NCI-H2081 treated with DMSO at 0.1 percent for 48 hours (cell line): ENCODE measurements around the gene ULK1.
"Not testable (repeated sequence)": the region's sequence is repeated elsewhere in the genome, so short reads cannot be mapped to it uniquely, and the experiment has no call there.

Experiments
- DNase-seq: peaks from one replicate; lab custom pipeline; 2025; lab: John Stamatoyannopoulos, UW

Gene ULK1

GRCh38 chr12:131862084-131862441 is 32.4 kb upstream of the ULK1 start:
- no peak for DNase-seq

DNA sequence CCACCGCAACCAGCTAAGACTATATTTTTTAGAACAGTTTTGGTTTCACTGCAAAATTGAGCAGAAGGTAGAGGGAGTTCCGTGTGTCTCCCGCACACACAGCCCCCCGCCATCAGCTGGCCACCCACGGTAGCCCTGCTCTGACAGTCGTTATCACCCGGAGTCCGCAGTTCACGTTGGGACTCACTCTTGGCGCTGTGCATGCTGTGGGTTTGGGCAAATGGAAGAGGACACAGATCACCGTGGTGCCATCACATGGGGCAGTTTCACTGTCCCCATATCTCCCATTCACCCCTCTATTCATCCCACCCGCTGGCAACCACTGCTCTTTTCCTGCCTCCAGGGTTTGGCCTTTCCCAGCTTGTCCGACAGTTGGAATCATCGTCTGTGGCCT is 31.8 kb upstream of the ULK1 start:
- no peak for DNase-seq

DNA sequence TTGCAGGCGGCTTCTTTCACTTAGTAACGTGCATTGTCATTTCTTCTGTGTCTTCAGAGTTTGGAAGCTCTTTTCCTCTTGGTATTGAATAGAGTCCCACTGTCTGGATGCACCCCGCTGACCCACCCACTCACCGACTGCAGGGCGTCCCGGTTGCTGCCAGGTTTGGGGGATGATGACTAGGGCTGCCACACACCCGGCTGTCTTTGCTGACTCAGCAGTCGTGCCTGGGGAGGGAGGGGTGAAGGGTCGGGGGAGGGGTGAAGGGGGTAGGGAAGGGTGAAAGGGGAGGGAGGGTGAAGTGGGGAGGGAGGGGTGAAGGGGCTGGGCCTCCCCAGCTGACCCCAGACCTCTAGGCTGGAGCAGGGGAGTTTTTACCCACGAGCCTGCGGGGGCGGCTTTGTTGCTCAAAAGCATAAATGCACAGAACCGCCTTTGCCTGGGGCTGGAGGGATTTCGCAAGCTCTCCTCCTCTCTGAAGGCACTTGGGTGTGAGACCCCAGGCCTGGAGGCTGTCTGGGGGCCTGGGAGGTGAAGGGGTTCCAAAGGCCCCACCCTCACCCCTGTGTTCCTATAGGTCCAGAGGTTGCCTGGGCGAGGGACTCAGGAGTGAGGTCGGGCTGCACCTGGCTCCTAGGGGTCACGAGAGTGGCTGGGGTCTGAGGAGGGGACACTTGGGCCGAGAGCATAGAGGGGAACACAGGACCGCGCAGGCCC is 31.3 kb upstream of the ULK1 start:
- no peak for DNase-seq

- no peak for DNase-seq
Measured at GRCh38 chr12:131863711-131864396, 30.6 kb upstream of the ULK1 start.

DNA sequence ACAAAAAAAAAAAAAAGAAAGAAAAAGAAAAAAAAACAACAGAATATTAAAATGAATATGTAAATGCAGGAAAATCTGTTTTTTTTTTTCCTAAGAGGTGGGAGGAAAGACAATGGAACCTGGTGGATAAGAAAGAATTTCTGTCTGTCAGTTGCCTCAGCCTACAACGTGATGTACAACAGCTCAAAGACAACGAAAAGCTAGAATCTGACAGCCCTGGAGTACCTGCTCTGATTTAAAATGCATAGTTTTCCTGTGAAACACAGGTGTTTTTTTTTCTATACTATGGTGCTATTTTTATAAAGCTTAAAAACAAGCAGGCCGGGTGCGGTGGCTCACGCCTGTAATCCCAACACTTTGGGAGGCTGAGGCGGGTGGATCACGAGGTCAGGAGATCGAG is 30.0 kb upstream of the ULK1 start:
- no peak for DNase-seq

DNA sequence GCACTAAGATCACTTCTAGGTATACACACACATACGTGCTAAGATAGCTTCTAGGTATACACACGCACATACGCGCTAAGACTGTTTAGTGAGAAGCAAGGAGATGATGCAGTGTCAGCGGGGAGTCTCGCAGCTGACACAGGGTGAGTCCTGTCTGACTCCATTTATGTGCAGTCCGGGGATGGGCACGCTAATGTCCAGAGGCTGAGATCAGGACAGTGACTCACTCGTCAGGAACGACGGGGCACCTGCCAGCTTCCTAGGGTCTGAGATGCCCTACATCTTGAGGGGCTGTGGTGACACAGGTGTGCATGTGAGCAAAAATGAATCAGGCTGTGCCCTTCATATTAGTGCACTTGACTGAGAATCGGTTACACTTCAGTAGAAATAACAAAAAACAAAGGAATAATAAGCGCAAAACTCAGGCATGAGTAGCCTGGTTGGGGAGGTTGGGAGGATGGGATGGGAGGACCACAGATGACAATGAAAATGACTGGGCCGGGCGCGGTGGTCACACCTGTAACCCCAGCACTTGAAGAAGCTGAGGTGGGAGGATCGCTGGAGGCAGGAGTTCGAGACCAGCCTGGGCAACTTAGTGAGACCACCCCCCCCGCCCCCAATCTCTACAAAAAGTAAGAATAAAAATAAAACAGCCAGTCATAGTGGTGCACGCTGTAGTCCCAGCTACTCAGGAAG is 29.1 kb upstream of the ULK1 start:
- no peak for DNase-seq

DNA sequence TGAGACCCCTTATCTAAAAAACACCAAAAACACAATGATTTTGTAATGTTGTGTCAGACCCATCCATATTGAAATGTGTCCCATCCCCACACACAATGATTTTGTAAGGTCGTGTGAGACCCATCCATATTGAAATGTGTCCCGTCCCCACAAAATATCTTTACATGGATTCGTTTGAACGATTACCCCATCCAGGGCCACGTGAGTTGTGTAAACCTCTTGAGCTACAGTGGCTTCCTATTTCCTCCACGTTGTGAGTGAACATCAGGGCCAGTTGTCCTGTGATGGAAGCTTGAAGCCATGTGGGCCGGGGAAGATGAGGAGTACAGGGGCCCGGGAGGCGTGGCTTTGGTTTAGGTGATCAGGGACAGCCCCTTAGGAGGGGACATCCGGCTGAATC is 27.0 kb upstream of the ULK1 start:
- no peak for DNase-seq

GRCh38 chr12:131867891-131868675 is 26.3 kb upstream of the ULK1 start:
- DNase-seq = no peak

DNA sequence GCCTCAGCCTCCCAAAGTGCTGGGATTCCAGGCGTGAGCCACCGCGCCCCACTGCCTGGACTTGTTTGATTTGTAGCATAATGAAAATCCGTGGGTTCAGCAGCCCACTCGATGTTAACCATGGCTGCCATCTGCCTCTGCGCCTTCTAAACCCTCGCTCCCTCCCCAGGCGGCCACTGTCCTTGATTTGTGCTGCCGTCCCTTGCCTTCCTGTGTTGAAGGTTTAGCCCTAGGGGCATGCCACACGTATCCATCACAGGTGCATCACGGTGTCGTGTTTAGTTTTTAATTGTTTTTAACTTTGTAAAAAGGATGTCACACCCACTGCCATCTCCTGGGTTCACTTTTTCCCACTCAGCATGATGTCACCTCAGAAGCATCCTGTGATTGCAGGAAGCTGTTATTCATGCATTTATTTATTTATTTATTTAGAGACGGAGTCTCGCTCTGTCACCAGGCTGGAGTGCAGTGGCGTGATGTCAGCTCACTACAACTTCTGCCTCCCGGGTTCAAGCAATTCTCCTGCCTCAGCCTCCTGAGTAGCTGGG is 24.5 kb upstream of the ULK1 start:
- no peak for DNase-seq

- DNase-seq = no peak
Measured at GRCh38 chr12:131871677-131872076, 22.7 kb upstream of the ULK1 start.

DNA sequence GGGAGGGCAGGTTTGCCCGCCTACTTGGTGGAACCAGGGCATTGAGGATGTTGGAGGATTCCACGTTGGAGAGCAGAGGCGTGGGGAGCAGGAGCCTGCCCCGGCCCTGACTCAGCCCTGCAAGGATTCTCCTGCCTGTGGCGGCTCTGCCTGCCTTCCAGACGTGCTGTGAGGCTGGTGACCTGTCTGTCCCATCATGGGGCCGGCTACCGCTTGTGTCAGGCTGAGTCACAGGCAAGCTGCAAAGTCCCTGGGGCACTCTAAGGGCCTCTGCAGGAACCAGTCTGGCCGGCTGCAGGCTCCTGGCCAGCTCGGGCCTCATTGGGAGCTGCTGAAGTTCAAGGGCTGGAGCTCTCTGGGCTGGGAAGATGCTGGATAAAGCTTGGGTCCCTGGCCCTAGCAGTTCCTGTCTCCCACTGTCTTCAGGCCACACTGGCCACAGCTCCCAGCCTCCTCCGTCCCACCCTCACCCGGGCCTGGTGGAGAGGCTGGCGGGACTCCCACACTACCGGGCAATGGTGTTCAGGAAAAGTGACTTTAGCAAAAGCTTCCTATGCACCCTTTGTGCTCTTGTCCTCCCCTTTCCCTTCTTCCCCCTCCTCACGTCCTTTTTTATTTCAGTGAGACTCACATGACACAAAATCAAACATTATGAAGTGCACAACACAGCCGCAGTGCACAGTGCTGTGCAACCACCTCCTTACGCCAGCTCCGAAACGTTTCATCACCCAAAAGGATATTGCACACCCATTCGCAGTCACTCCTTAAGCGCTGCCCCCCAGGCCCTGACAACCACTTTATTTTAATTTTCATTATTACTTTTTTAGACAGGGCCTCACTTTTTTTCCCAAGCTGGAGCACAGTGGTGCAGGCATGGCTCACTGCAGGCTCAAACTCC is 22.0 kb upstream of the ULK1 start:
- no peak for DNase-seq

DNA sequence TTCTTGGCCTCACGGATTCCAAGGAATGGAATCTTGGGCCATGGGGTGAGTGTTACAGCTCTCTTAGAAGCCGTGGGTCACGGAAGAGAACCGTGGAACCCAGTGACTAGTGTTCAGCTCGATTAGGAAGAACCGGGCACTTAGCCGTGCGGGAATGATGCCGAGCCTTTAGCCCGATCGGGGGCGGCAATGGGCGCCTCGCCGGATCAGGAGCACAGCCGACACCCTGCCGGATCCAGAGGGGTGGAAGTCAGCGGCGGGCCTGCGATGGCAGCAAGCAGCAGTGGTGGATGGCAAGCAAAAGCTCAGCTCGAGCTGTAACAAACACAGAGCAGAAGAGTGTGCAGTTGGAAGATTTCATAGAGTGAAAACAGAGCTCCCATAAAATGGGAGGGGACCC is 21.1 kb upstream of the ULK1 start:
- DNase-seq = no peak

- DNase-seq = not testable (repeated sequence)
Measured at GRCh38 chr12:131874972-131875371, 19.4 kb upstream of the ULK1 start.

DNA sequence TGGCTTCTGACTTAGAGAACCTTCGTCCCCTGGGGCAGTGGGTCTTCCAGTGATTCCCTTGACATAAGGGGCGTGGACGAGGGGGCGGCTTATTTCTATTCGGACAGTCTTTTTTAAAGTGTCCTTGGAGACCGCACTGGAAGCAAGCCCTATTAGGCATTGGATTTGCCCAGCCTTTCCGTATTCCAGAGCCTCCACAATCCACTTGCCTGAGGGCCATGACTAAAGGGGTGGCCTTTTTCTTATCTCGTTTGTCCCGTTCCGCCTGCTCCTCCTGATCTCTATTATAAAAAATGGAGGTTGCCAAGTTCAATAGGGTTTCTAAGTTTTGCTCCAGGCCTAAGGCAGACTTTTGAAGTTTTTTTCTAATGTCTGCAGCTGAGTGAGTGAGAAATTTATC is 17.2 kb upstream of the ULK1 start:
- DNase-seq = not testable (repeated sequence)

GRCh38 chr12:131878436-131878835 is 16.0 kb upstream of the ULK1 start:
- not testable (repeated sequence) for DNase-seq

DNA sequence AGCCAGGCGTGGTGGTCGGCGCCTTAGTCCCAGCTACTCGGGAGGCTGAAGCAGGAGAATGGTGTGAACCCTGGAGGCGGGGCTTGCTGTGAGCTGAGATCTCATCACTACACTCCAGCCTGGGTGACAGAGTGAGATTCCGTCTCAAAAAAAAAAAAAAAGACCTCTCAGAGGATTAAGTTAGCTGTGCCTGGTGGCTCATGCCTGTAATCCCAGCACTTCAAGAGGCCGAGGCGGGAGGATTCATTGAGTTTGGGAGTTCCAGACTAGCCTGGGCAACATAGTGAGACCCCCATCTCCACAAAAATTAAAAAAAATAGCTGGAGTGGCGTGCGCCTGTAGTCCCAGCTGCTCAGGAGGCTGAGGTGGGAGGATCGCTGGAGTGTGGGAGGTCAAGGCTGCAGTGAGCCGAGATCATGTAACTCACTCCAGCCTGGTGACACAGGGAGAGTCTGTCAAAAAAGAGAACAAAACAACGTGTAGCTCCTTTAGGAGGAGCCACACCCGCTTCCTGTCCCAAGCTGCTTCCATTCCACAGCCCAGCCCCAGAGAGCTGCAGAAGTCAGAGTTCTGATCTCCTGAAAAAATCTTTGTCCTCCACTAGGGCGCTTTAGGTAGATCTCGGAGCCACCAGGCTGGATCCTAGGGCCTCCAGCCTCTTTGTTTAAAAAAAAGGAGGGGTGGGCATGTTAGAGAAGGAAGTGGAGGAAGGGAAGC is 11.5 kb upstream of the ULK1 start:
- no peak for DNase-seq

- DNase-seq = no peak
Measured at GRCh38 chr12:131883521-131883900, 10.9 kb upstream of the ULK1 start.

- not testable (repeated sequence) for DNase-seq
Measured at GRCh38 chr12:131885076-131885475, 9.3 kb upstream of the ULK1 start.

GRCh38 chr12:131885543-131886057 is 8.8 kb upstream of the ULK1 start:
- DNase-seq = no peak

DNA sequence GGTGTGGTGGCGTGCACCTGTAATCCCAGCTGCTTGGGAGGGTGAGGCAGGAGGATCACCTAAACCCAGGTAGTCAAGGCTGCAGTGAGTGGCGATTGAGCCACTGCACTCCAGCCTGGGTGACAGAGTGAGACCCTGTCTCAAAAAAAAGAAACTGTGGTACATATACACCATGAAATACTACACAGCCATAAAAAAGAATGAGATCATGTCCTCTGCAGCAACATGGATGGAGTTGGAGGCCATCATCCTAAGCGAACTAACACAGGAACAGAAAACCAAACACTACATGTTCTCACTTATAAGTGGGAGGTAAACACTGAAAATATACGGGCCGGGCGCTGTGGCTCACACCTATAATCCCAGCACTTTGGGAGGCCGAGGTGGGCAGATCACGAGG is 2.7 kb upstream of the ULK1 start:
- DNase-seq = not testable (repeated sequence)
